MG63 (cell line): Measurements from ENCODE around the gene EIF4G2. TPM values are rescaled to one million over a fixed set of nuclear protein-coding genes. Genes with fewer than 3 reads are reported as not detected.
A peak's percentile ranks its signal among the peaks of the same experiment; 100 is the strongest.
"Not testable (repeated sequence)": the region's sequence is repeated elsewhere in the genome, so short reads cannot be mapped to it uniquely, and the experiment has no call there.

Experiments used
- DNase-seq: peaks from one replicate; pipeline ENCODE4 v3.0.0-alpha.2; 2020
- H3K27me3 ChIP-seq: fragments of 250-450 bp; sonication (Bioruptor Pico); 2 replicates; pipeline ENCODE4 v1.5.1; 2020; ENCODE audit warnings: mild to moderate bottlenecking, moderate library complexity
- H3K36me3 ChIP-seq: fragments of 250-450 bp; sonication (Bioruptor Pico); 2 replicates; pipeline ENCODE4 v1.5.1; 2020; ENCODE audit warnings: mild to moderate bottlenecking, moderate library complexity
- H3K4me3 ChIP-seq: fragments of 250-450 bp; sonication (Bioruptor Pico); 2 replicates; pipeline ENCODE4 v1.5.1; 2020; ENCODE audit warnings: mild to moderate bottlenecking, moderate library complexity
- H3K9me3 ChIP-seq: fragments of 250-450 bp; sonication (Bioruptor Pico); 2 replicates; pipeline ENCODE4 v1.5.1; 2020; ENCODE audit warnings: mild to moderate bottlenecking, moderate library complexity
- total RNA-seq: library from RNA; depleted of rRNA; stranded (reverse); fragments of >200 nt; shearing (Covaris generic); gene quantifications from 2 replicates; pipeline ENCODE4 v1.2.3, GENCODE V29; 2014; ENCODE audit warnings: low replicate concordance; rRNA removed

The EIF4G2 gene
- total RNA-seq = 831 and 1,059 TPM in 2 replicates

- Histone ChIP-seq H3K4me3 (peak within 1 kb of the TSS; percentile 89), H3K36me3 (peaks cover 46% of the 10 kb centered on the region), H3K9me3 (no peaks in the 10 kb centered on the region), H3K27me3 (no peaks in the 10 kb centered on the region)
- DNase-seq = peak; percentile 99
These were observed at the start of gene EIF4G2 for GRCh38 chr11:10808553-10809372. EIF4G2 (minus strand) TSS chr11:10808926.

DNA sequence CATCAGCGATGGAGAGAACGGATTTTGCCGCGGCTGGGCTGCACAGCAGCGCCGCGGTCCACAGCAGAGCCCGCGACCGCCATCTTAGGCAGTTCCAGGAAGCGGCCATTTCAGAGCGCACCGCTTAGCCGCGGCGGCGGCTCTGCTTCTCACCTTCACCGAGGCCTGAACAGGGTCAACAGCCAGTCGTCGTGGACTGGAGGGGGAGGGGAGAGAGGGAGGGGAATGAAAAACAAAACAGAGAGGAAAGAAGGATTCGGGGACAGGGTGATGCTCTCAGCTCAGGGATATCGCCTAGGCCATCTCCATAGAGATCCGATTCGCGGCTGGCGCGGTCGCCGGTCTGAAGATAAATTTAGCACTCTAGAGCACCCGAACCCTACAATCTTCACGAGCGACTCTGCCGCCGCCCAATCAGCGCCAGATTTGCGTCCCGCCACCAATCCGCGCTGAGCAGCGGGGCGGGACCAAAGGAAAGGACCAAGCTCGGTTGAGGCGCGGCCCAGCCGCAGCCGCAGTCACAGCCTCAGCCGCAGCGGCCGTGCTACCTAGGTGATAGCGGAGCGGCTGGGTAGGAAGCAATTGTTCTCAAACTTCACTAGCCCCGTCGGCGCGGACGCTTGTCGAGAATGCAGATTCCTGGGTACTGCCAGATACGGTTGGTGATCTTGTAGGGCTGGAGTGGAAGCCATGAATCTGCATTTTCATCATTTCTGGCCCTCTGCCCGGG lies 49.1 kb upstream of the EIF4G2 start, which contains the start of gene ZBED5:
Gene ZBED5, minus strand, starts transcription at position 345 of the 730 bp plus-strand sequence. CDS start 3,108 bp downstream, outside the sequence.
- H3K36me3 ChIP-seq = peaks cover 39% of the 10 kb centered on the region
- DNase-seq = peak; percentile 96
- no peaks in the 10 kb centered on the region for H3K9me3 ChIP-seq
- peak within 1 kb of the TSS; percentile 91 for H3K4me3 ChIP-seq
- no peaks in the 10 kb centered on the region for H3K27me3 ChIP-seq

DNA sequence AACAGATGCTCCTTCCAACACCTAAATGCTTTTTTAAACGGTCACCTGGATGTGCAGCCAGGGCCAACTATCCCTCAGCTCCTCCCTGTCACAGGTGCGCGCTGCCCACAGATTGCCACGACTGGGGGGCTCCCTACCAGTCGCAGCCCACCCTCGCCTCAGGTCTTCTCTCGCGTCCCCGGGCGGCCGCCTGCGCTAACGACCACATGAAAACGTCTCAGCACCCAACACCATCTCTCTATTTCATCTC lies 48.7 kb upstream of the EIF4G2 start:
- Histone ChIP-seq H3K27me3 (no peaks in the 10 kb centered on the region), H3K36me3 (peaks cover 43% of the 10 kb centered on the region), H3K4me3 (peak overlapping the region; percentile 91), H3K9me3 (no peaks in the 10 kb centered on the region)
- no peak for DNase-seq

DNA sequence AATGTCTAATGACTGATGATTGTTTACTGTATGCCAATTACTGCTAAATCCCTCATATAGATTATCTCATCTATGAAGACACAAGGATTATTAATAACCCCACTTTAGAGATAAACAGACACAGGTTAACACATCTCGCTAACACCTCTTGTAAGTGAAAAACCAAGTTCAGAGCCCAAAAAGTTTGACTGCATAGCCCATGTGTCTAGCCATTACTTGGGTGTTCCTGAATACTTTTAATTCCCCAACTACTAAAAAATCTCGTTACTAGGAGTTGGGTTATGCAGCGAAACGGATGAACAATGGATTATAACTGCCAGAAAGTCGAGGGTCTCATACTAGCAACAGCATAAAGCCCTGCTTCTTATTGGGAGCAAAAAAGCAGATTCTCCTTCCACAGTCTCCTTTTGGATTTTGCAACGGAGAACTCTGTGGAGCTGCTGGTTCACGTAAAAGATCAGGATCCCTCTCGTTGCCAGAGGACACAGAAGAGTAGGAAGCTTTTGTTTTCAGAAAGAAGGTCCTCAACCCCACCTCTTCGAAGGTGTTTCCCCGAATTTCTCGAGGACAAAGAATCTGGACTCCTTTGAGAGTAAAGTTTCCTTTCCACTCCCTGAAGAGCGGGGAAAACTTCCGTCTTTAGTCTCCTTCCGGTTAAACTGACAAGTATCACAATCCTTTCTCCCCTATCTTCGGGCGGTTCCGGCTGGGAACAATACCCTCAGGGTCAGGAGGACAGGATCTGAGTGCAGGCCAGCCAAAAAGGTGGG lies 48.1 kb upstream of the EIF4G2 start:
- Histone ChIP-seq H3K36me3 (peaks cover 49% of the 10 kb centered on the region), H3K4me3 (peak overlapping the region; percentile 91), H3K27me3 (no peaks in the 10 kb centered on the region), H3K9me3 (no peaks in the 10 kb centered on the region)
- DNase-seq = peak; percentile 45

- H3K4me3 ChIP-seq = peak overlapping the region; percentile 91
- no peak for DNase-seq
- H3K27me3 ChIP-seq = no peaks in the 10 kb centered on the region
- H3K36me3 ChIP-seq = peaks cover 59% of the 10 kb centered on the region
- H3K9me3 ChIP-seq = no peaks in the 10 kb centered on the region
These were observed 46.6 kb upstream of the EIF4G2 start for GRCh38 chr11:10855295-10855694.

DNA sequence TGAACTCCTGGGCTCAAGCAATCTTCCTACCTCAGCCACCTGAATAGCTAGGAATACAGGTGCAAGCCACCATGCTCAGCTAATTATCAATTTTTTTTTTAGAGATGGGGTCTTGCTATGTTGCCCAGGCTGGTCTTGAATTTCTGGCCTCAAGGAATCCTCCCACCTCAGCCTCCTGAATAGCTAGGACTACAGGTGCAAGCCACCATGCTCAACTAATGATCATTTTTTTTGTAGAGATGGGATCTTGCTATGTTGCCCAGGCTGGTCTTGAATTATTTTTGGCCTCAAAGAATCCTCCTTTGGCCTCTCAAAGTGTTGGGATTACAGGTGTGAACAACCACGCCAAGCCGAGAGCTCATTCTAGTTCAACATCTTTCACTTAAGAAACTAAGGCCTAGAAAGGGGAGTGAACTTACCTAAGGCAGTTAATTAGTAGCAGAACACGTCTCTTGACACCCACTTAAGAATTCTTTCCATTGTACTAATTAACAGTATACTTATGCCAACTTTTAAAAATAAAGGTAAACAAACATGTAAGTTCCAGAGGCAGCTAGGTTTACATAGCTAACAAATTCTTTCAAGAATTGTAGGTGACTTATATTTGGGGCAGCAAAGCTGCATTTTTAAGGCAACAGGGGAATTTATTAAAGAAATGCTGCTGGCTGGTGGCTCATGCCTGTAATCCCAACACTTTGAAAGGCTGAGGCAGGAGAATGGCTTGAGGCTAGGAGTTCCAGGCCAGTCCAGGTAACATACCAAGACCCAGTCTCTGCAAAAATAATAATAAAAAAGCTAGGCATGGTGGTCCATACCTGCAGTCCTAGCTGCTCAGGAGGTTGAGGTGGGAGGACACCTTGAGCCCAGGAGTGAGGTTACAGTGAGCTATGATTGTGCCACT lies 39.5 kb upstream of the EIF4G2 start:
- no peaks in the 10 kb centered on the region for H3K9me3 ChIP-seq
- no peak for DNase-seq

DNA sequence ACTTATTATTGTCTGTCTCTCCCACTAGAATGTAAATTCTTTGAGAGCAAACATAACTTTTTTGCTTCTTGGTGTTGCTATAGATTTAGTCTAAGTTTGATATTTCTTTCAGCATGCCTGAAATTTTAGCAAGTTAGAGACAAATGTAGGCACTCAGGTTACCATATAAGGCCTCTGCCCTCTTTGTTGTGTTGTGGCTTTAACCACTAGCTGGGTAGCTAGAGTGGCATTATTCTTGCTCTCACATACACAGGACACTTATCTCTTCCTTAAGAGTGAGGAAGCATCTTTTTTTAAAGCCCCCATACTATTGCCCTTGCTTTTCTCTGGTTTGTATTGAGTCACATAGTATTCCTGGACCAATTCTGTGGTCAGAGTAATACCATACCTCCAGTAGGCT lies 37.9 kb upstream of the EIF4G2 start:
- H3K36me3 ChIP-seq = peaks cover 9% of the 10 kb centered on the region
- H3K9me3 ChIP-seq = no peaks in the 10 kb centered on the region
- no peak overlapping the region for H3K4me3 ChIP-seq
- DNase-seq = no peak
- H3K27me3 ChIP-seq = no peaks in the 10 kb centered on the region

More for the DNA sequence above, 39.5 kb upstream of the EIF4G2 start:
- H3K27me3 ChIP-seq = no peaks in the 10 kb centered on the region
- no peak overlapping the region for H3K4me3 ChIP-seq
- H3K36me3 ChIP-seq = peaks cover 24% of the 10 kb centered on the region

- DNase-seq = no peak
- no peak overlapping the region for H3K4me3 ChIP-seq
- H3K9me3 ChIP-seq = no peaks in the 10 kb centered on the region
- no peaks in the 10 kb centered on the region for H3K27me3 ChIP-seq
- peaks cover 3% of the 10 kb centered on the region; the same call in 1 of the 2 replicates for H3K36me3 ChIP-seq
These were observed 36.9 kb upstream of the EIF4G2 start for GRCh38 chr11:10845589-10845988.

DNA sequence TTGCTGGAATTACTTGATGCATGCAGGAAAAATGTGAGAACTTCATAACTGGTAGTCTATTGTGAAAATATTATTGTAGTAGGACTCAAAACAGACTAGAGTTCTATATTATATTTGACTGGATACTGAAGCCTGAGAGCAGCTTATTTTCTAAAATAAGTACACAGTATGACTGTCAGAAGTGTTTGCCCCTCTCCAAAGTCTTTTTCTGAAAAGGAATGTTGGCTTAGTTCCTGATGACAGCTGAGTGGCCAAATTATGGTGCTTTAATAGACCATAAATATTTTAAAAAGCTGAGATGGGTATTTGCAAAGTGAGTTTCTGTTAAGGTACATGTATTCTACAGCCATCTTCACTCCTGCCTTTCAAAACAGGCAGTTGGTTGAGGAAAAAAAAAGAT lies 36.1 kb upstream of the EIF4G2 start:
- Histone ChIP-seq H3K36me3 (no peaks in the 10 kb centered on the region; the same call in 1 of the 2 replicates), H3K9me3 (no peaks in the 10 kb centered on the region), H3K4me3 (no peak overlapping the region), H3K27me3 (no peaks in the 10 kb centered on the region)
- DNase-seq = no peak

GRCh38 chr11:10844356-10844755 lies 35.6 kb upstream of the EIF4G2 start:
- DNase-seq = no peak
- H3K9me3 ChIP-seq = no peaks in the 10 kb centered on the region
- H3K4me3 ChIP-seq = no peak overlapping the region
- H3K36me3 ChIP-seq = no peaks in the 10 kb centered on the region; the same call in 1 of the 2 replicates
- H3K27me3 ChIP-seq = no peaks in the 10 kb centered on the region

DNA sequence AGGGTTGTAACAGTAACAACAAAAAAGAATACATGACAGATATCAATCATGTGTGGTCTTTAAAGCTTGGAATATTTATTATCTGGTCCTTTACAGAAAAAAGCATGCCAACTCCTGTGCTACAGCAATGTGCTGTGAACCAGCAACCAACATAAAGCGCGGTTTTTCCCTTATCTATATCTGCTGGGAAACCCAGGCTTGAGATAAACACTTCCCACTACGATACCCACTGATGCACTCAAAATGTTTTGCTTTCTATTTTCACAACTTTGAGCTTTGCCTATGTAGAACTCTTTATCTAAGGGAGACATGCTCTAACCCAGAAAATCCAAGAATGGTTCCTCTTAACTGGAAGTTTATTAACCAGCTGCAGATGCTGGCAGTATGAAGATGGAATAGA lies 30.2 kb upstream of the EIF4G2 start:
- no peaks in the 10 kb centered on the region for H3K27me3 ChIP-seq
- no peaks in the 10 kb centered on the region for H3K9me3 ChIP-seq
- no peaks in the 10 kb centered on the region for H3K36me3 ChIP-seq
- DNase-seq = no peak
- no peak overlapping the region for H3K4me3 ChIP-seq

DNA sequence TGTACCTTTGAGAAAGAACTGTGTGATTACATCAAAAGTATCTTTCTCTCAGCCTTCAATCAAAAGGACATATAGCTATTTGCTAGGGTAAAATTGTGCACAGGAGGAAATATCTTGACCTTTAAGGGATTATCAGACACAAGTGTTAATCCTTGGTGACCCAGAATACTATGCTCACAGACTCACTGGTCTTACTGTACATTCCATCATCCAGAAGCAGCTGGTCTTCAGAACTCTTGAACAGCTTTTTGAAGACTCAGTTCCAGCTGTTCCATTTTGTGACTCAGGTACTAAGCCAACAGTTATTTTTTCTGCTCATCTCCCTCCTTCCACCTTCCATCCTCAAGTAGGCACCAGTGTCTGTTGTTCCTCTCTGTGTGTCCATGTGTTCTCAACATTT lies 29.4 kb upstream of the EIF4G2 start:
- Histone ChIP-seq H3K4me3 (no peak overlapping the region), H3K36me3 (no peaks in the 10 kb centered on the region), H3K9me3 (no peaks in the 10 kb centered on the region), H3K27me3 (no peaks in the 10 kb centered on the region)
- no peak for DNase-seq

GRCh38 chr11:10836884-10837283 lies 28.2 kb upstream of the EIF4G2 start:
- DNase-seq, H3K4me3 ChIP-seq: not testable (repeated sequence)

DNA sequence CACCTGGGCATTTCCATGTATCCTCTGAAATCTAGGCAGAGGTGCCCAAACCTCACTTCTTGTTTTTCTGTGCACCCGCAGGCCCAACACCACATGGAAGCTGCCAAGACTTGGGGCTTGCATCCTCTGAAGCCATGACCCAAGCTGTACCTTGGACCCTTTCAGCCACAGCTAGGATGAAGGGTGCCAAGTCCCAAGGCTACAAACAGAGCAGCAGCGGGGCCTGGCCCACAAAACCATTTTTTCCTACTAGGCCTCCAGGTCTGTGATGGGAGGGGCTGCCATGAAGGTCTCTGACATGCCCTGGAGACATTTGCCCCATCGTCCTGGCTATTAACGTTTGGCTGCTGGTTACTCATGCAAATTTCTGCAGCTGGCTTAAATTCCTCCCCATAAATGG lies 20.4 kb upstream of the EIF4G2 start:
- Histone ChIP-seq H3K9me3 (no peaks in the 10 kb centered on the region), H3K36me3 (no peaks in the 10 kb centered on the region), H3K4me3 (no peak overlapping the region), H3K27me3 (no peaks in the 10 kb centered on the region)
- no peak for DNase-seq

More at GRCh38 chr11:10836884-10837283, 28.2 kb upstream of the EIF4G2 start:
- not testable (repeated sequence) for H3K27me3 ChIP-seq, H3K36me3 ChIP-seq, H3K9me3 ChIP-seq

- no peak overlapping the region for H3K4me3 ChIP-seq
These were observed 19.7 kb upstream of the EIF4G2 start for GRCh38 chr11:10828402-10828801.

GRCh38 chr11:10824888-10825287 lies 16.2 kb upstream of the EIF4G2 start:
- Histone ChIP-seq H3K4me3 (no peak overlapping the region), H3K27me3 (no peaks in the 10 kb centered on the region), H3K9me3 (no peaks in the 10 kb centered on the region), H3K36me3 (no peaks in the 10 kb centered on the region)
- no peak for DNase-seq

More at GRCh38 chr11:10828402-10828801, 19.7 kb upstream of the EIF4G2 start:
- H3K36me3 ChIP-seq = no peaks in the 10 kb centered on the region
- no peak for DNase-seq
- no peaks in the 10 kb centered on the region for H3K9me3 ChIP-seq
- no peaks in the 10 kb centered on the region for H3K27me3 ChIP-seq
